ENCODE results near the gene MRAP.

DNA sequence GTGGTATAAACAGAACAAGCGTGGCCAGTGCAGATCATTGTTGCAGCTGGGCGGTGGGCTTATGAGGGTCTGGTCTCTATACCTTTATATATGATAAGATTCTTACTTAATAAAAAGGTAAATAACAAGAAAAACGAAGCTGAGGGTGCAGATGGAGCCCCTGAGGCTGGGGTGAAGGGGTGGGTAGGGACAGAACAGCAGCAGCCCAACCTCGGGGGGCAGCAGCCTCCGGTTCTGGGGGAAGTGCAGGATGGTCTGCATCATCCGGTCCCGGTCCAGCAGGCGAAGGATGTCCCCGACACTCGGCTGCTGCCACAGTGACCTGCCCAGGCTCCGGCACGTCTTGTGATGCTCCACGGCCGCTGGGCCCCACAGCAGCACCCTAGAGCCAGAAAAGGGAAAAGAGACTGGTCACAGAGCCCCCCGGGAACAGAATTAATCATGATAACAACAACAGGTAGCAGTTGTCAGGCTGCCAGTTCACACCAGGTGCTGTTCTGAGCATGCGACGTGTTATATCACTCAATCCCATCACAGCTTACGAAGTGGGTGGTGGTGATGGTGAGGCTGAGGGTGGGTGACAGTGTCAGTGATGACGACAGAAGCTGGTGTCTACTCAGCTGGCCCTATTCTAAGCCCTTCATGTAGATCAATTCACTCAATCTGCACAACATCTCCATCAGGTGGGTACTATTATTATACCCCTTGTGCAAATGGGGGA, 35.5 kb downstream of the MRAP start:
- TF ChIP-seq, protein P1, sequence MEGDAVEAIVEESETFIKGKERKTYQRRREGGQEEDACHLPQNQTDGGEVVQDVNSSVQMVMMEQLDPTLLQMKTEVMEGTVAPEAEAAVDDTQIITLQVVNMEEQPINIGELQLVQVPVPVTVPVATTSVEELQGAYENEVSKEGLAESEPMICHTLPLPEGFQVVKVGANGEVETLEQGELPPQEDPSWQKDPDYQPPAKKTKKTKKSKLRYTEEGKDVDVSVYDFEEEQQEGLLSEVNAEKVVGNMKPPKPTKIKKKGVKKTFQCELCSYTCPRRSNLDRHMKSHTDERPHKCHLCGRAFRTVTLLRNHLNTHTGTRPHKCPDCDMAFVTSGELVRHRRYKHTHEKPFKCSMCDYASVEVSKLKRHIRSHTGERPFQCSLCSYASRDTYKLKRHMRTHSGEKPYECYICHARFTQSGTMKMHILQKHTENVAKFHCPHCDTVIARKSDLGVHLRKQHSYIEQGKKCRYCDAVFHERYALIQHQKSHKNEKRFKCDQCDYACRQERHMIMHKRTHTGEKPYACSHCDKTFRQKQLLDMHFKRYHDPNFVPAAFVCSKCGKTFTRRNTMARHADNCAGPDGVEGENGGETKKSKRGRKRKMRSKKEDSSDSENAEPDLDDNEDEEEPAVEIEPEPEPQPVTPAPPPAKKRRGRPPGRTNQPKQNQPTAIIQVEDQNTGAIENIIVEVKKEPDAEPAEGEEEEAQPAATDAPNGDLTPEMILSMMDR (IDR thresholded peaks at IDR 0.05): no peak
- no peak for TF ChIP-seq CEBPB (IDR thresholded peaks at IDR 0.05)

Measured in A549 (cell line).